ENCODE results near the gene MAP10. TPM values are rescaled to one million over a fixed set of nuclear protein-coding genes. Genes with fewer than 3 reads are reported as not detected.

MAP10 gene
- total RNA-seq, 4 donors from 2014 or later = 0.34 to 1.1 (median 1.1) TPM

DNA sequence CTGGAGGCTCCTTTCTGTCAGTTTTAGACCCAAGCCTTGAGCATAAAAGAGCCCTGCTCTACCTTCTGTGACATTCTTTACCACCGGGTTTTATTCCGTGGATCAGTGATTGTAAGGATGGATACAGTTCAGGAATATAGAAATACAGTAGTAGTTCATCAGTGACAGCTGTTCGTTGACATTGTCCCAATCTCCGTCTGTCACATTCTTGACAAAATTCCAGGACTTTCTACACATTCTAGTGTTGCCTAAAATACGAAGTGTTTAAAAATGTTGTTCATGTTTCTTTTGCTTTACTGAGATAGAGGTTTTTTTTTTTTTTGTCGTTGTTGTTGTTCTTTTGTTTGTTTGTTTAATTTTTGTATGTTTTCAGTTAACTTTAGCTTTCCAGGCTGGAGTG, 29.9 kb downstream of the MAP10 start:
- no peaks in the 10 kb centered on the region for H3K4me1 ChIP-seq
- no peaks in the 10 kb centered on the region for H3K27me3 ChIP-seq
- TF ChIP-seq CTCF (IDR thresholded peaks at IDR 0.05) = no peak
- no peak for TF ChIP-seq POLR2A (IDR thresholded peaks at IDR 0.05)
- H3K9me3 ChIP-seq = no peaks in the 10 kb centered on the region
- H3K4me3 ChIP-seq = no peak overlapping the region
- intact Hi-C loops (cut with DNase I) = no loop called here
- WGBS, 2 donors = 64 to 71% methylated on average over 6 of the region's 6 CpGs
- no peaks in the 10 kb centered on the region for H3K36me3 ChIP-seq
- DNase-seq = no peak
- no peak overlapping the region for H3K27ac ChIP-seq

DNA sequence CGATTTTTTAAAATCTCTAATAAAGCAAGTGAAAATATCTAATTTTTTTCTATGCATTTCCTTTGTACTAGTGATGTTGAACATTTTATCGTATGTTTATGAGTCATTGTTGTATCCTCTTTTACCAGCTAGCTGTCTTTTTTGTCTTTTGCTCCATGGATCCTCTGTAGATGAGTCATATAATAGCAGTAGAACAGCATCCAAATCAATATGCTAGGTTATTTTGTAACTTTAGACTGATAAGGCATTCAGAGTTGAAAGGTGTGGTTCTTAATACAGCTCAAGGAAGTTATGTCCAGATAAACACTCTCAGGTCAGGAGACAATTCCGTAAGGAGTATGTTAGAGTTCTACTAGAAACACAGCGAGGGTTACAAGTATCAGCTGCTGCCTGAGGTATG, 31.9 kb downstream of the MAP10 start:
- H3K4me3 ChIP-seq = no peak overlapping the region
- no peak overlapping the region for H3K27ac ChIP-seq
- TF ChIP-seq CTCF (IDR thresholded peaks at IDR 0.05) = no peak
- no peak for TF ChIP-seq POLR2A (IDR thresholded peaks at IDR 0.05)
- H3K27me3 ChIP-seq = no peaks in the 10 kb centered on the region
- H3K4me1 ChIP-seq = no peaks in the 10 kb centered on the region
- H3K36me3 ChIP-seq = no peaks in the 10 kb centered on the region
- DNase-seq = no peak
- 68% methylated on average over 4 of the region's 4 CpGs for WGBS, 2 donors
- no peaks in the 10 kb centered on the region for H3K9me3 ChIP-seq
- intact Hi-C loops (cut with DNase I) = no loop called here

- no peaks in the 10 kb centered on the region for H3K36me3 ChIP-seq
- 70 to 81% methylated on average over 5 to 6 of the region's 6 CpGs for WGBS, 2 donors
- H3K27me3 ChIP-seq = no peaks in the 10 kb centered on the region
- H3K9me3 ChIP-seq = no peaks in the 10 kb centered on the region
- H3K4me1 ChIP-seq = no peaks in the 10 kb centered on the region
- intact Hi-C loops (cut with DNase I) = no loop called here
- no peak for DNase-seq
- no peak for TF ChIP-seq POLR2A (IDR thresholded peaks at IDR 0.05)
- TF ChIP-seq CTCF (IDR thresholded peaks at IDR 0.05) = no peak
- H3K27ac ChIP-seq = no peak overlapping the region
- H3K4me3 ChIP-seq = no peak overlapping the region
Measured at GRCh38 chr1:232841823-232842565, 36.8 kb downstream of the MAP10 start.

DNA sequence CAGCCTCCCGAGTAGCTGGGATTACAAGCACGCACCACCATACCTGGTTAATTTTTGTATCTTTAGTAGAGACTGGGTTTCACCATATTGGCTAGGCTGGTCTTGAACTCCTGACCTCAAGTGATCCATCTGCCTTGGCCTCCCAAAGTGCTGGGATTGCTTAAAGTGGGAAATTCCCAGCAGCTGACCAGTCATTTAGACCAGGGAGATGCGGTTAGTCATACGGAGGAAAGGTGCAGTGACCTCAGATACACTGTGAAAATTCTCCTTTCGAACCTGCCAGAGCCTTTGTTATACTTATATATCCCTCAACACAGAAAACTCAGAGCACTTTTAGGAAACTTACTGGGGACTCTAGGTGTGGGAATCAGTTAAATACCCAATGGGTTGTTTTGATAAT, 39.6 kb downstream of the MAP10 start:
- 86 to 89% methylated on average over 5 of the region's 5 CpGs for WGBS, 2 donors
- no peak for DNase-seq

More for the DNA sequence above, 39.6 kb downstream of the MAP10 start:
- no peak overlapping the region for H3K27ac ChIP-seq
- no peaks in the 10 kb centered on the region for H3K4me1 ChIP-seq
- TF ChIP-seq CTCF (IDR thresholded peaks at IDR 0.05) (no peak), POLR2A (IDR thresholded peaks at IDR 0.05) (no peak)
- H3K4me3 ChIP-seq = no peak overlapping the region
- H3K9me3 ChIP-seq = no peaks in the 10 kb centered on the region
- H3K36me3 ChIP-seq = no peaks in the 10 kb centered on the region
- H3K27me3 ChIP-seq = no peaks in the 10 kb centered on the region
- intact Hi-C loops (cut with DNase I) = no loop called here

Measured in esophagus squamous epithelium (tissue), 5 donors.